NCI-H748 treated with DMSO at 0.1 percent for 48 hours (cell line): ENCODE results near the gene PEAR1.

Experiments used
- DNase-seq: peaks from one replicate; lab custom pipeline; 2025; lab: John Stamatoyannopoulos, UW

PEAR1 gene

DNA sequence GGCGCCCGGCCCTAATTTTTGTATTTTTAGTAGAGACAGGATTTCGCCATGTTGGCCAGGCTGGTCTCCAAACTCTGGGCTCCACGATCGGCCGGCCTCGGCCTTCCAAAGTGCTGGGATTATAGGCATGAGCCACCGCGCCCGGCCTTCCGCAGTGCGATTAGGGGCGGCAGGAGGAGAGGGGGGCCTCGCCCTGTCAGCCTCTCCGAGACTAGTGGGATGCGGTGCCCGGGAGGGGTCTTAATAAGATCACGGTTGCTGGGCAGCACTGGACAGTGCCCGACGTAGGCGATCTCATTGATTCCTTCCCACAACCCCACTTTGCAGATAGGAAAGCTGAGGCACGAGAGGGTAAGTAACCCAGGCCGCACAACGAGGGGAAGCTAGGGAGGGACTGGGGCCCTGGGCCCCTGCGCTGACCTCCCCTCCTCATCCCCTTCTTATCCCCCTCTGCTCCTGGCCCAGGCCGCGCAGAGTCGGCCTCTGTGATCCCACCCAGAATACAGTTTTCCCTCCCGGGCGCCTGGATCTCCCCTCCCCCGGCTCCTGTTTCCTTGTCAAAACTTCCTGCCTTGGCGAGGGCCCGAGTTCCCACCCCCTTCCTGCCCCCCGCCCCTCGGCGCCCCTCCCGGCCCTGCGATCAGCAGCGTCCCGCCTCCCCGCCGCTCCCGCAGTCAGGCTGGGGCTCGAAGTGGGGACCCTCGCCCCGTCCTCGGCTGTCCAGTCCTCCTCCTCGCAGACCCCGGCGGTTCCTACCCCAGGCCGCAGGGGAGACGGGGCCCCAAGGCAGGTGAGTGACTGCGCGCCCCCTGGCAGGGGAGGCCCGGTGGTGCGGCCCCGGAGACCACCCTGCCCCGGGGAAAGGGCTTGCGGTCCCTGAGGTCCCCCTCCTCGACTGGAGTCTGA lies at the start of gene PEAR1:
PEAR1 (plus strand) TSS at position 671 of the 906 bp plus-strand sequence. CDS start 10,209 bp downstream, outside the sequence.
- no peak for DNase-seq

DNA sequence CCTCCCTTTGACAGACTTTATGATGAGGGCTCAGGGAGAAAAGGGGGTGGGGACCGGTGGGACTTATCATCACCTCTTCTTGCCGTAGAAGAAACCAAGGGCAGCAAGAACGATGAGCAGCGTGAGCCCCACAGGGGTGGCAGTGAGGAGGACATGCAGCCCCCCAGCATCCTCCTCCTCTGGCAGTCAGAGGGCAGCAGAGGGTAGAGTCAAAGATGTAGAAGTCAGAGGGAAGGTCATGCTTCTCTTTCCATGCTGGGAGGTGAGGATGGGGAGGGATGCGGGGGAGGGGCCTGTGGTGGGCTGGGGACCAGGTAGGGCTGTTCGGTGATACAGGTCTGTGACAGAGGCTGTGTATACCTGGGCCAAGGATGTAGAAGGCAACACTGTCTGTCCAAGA lies 49.4 kb upstream of the PEAR1 start:
- no peak for DNase-seq

DNA sequence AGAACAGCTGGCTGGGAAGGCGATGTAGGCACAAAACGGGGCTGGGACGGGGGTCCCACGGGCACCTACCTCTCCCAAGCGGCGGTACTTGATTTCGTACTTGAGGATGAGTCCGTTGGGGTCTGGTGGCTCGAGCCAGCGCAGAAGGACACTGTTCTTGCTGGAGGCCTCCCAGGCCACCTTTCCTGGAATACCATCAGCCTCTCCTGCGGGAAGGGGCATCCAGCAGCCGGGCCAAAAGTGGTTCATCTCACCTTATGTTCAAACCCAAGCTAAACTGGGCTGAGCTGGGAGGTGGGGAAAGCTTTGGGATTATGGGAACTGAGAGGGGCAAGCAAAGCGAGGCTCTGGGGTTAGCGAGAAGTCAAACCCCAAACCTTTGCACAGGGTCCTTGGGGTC lies 48.9 kb upstream of the PEAR1 start:
- DNase-seq: no peak

DNA sequence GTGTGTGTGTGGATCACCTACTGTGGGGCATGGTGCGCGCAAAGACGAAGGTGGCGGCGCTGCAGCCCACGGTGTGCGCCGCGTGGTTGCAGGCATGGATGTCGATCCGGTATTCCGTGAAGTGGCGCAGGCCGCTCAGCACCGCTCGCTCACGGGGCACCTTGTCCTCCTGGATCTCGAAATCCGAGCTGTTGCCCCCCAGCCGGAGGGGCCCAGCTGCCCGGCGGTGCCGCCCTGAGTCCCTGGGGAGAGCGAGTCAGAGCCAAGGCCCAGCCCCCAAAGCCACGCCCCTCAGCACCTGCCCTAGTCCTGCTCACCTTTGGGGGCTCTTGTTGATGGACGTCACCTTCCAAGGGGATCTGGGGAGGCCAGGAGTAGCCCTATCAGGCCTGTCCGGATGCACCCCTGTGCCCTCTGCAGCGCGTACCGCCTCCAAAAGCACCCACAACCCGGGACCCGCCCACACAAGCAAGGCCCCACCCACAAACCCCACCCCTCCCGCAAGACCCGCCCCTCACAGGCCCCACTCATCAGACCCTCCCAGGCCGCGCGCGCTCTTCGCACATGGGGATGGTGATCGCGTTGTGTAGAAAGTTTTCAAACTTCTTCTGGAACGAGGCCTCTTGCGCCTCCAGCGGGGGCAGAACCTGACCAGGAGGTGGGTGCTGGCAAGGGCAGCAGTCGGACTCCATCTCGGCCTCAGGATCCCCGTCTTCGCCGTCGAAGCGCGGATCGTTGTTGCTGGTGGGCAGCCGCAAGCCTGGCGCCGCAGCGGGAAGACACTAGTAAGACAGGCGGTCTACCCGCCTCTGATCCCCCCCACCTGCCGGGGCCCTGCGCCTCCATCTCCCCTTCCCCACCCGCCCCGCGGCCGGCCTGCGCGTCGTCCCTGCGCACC lies 48.2 kb upstream of the PEAR1 start:
- DNase-seq: no peak

DNA sequence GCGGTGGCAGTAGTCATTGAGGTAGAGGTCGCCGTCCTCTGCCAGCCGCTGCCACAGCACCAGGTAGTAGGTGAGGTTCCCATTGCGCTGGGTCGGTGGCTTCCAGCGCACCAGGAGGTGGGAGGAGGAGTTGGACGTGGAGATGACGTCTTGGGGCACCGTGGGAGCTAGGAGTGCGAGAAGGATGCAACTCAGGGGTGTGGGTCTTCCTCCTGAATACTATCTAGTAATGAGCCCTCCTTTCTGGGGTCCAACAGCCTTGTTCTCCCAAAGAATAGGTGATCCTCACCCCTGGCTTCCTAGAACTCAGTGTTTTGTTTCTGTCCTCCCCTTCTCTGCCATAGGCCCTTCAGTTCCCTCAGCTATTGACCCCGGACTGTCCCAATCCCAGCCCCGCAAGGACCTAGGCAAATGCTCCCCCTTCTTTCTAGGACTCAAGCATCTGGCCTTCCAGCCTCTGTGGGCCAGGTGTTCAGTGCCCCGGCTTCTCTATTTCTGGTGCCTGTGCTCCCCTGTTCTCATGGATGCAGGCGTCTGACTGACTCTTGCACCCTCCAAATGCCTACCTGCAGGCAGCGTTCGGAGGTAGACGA lies 47.5 kb upstream of the PEAR1 start:
- DNase-seq: no peak

DNA sequence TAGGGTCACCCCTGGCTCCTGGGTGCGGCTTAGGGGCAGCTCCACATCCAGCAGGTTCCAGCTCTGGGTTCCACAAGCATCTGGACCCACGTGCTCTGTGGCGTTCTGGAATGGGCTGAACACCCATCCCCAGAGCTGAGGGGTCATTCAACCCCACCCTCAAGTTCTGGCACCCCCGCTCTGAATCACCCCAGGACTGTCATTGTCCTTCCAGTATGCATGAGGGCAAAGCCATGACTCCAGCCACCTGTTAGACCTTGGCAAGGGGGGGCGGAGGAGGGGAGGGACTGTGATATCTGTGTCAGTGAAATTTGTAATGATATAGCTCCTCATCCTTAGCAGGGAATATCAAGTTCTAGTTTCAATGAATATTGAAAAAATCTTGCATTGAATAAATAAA lies 46.9 kb upstream of the PEAR1 start:
- no peak for DNase-seq

GRCh38 chr1:156847591-156848460 lies 45.7 kb upstream of the PEAR1 start:
- no peak for DNase-seq

- DNase-seq: no peak
Measured at GRCh38 chr1:156848461-156849150, 44.9 kb upstream of the PEAR1 start.

DNA sequence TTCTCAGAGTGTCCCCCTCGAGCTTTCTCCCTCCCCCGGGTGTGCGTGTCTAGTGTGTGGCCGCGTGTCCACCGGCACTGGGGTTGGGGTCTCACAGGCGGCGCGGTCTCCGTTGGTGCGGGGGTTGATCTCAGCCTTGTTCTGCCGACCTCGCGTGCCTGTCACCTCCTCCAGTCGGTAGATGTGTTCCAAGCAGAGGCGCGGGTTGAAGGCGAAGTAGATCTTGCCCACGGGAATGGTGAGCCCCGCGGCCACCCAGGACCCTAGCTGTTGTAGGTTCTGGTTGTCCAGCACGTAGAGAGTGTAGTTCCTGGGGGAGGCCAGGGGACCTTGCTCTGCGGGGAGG lies 44.4 kb upstream of the PEAR1 start:
- DNase-seq: no peak

GRCh38 chr1:156851779-156852417 lies 41.6 kb upstream of the PEAR1 start:
- no peak for DNase-seq

GRCh38 chr1:156852418-156852874 lies 41.1 kb upstream of the PEAR1 start:
- peak; percentile 90 for DNase-seq

DNA sequence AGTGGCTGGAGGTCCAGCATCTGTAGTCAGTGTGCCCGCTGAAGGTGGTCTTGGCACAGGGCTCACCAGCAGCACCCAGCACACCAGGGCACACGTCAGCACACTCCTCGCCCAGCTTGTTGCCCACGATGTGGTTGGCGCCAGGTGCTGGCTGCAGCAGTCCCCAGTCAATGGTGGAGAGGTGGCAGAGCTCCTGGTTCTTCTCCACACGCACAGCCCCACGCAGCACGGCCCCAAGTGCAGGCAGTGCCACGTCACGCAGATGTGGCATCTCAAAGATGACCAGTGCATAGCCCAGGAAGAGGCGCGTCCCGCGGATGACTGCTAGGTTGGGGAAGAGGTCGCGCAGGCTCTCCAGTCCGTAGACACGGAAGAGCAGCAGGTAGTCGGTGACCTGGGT lies 39.8 kb upstream of the PEAR1 start:
- no peak for DNase-seq

DNA sequence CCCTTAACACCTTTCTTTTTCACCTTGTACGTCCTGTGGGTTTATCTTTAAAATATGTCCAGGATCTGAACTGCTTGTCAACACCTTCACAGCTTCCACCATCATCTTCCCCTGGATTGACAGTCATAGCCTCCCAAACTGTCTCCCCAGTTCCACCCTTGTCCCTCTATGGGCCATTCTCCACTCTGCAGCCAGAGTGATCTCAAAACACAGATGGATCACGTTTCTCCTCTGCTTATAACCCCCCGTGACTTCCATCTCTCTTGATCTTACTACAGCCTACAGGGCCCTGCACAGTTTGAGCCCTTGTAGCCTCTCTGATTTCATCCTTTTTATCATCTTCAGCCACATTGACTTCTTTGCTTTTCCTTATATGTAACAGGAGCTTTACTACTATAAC lies 38.9 kb upstream of the PEAR1 start:
- no peak for DNase-seq

DNA sequence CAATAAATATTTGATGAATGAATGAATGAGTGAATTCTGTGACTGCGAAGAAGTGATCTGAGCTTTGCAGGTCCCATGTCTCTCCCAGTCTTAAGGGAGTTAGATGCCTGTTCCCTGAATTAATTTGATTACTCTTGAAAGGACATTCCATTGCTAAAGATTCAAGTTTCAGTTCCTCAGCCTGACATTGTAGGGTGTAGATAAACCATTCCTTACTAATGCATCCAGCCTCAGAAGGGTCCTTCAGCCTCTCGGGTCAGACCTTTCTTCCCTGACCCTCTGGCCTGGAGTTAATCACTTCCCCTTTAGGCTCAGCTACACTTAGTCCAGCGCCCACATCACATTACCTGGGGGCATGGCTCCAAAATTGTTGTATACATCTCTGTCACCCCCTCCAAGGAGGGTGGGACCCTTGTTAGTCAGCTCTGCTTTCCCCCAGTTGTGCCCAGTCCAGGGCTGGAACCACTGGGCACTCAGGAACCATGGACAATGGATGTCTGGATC lies 37.2 kb upstream of the PEAR1 start:
- no peak for DNase-seq

- no peak for DNase-seq
Measured at GRCh38 chr1:156857532-156857931, 36.0 kb upstream of the PEAR1 start.

GRCh38 chr1:156858555-156858956 lies 35.0 kb upstream of the PEAR1 start:
- DNase-seq: no peak

- no peak for DNase-seq
Measured at GRCh38 chr1:156858959-156859522, 34.5 kb upstream of the PEAR1 start, which contains the start of gene INSRR. Gene INSRR (minus strand): TSS chr1:156859117. CDS start chr1:156858621, 496 bp downstream.

DNA sequence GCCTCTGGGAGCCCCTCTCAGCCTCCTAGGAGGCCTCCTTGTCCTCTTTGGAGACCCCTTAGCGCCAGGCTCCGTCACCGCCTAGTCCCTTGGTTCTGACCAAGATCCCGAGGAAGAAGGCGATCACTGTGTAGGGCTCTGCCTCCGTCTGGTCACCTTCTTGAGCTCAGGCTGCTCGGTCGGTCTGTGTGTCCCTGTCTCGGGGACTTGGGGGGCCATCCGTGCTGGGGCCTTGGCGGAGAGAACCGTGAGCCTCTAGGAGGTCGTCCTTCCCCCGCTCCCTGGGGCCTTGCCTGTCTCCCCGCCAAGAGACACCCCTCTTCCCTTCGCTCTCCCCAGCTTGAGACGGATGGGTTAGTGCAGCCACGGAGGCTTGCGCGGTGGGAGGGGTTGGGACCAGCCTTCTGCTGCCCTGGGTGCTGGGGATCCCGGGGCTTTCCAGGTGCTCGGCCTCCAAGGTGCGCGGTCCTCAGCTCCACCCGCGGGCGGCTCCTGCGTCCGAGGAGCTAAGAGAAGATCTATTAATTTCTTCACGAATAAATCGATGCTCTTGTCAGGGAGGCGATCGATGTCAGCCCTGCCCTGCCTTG lies 33.9 kb upstream of the PEAR1 start:
- no peak for DNase-seq

DNA sequence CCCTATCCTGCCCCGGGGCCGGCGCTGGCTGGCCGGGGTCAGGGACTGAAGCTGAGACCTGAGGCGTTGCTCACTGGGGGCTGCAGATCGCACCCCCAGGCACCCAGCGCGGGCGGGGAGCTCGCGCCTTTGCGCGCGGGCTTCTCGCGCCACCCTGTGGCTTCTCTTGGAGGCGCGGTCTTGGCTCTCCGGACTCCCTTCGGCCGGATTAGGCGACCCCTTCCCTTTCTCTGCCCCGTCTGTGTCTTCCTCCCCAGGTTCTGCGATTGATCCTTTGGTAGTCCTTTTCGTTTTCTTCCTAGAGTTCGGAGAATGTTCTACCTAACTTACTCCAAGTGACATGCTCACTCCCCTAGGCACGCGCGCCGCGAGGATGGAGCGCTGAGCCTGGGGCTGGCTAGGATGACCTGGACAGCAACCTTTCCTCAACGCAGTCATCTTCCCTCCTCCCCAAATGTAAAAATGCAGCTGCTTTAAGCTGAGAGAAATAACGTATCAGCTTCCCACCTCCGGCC lies 33.3 kb upstream of the PEAR1 start:
- DNase-seq: peak; percentile 52
